NCI-H524 treated with DMSO at 0.1 percent for 48 hours (cell line): ENCODE results near the gene SUCNR1.
"Not testable (repeated sequence)": the region's sequence is repeated elsewhere in the genome, so short reads cannot be mapped to it uniquely, and the experiment has no call there.

Experiments
- DNase-seq: peaks from one replicate; lab custom pipeline; 2025; lab: John Stamatoyannopoulos, UW

Gene SUCNR1

GRCh38 chr3:151873398-151873797 is at the start of gene SUCNR1:
Gene SUCNR1, plus strand, starts transcription at chr3:151873643. Its CDS starts 6,250 bp downstream, at chr3:151879893.
- DNase-seq, result no peak

- DNase-seq, result no peak
These were observed 45.6 kb upstream of the SUCNR1 start for GRCh38 chr3:151827816-151828215.

- no peak for DNase-seq
These were observed 37.5 kb upstream of the SUCNR1 start for GRCh38 chr3:151835751-151836525.

GRCh38 chr3:151837057-151837456 is 36.4 kb upstream of the SUCNR1 start:
- DNase-seq, result peak; percentile 81

GRCh38 chr3:151838574-151839312 is 34.7 kb upstream of the SUCNR1 start:
- DNase-seq, result peak; percentile 60

GRCh38 chr3:151839313-151839631 is 34.2 kb upstream of the SUCNR1 start:
- DNase-seq, result peak; percentile 54

- no peak for DNase-seq
These were observed 31.6 kb upstream of the SUCNR1 start for GRCh38 chr3:151841801-151842200.

- DNase-seq, result no peak
These were observed 30.2 kb upstream of the SUCNR1 start for GRCh38 chr3:151843275-151843674.

- no peak for DNase-seq
These were observed 28.0 kb upstream of the SUCNR1 start for GRCh38 chr3:151845306-151845905.

GRCh38 chr3:151850065-151850464 is 23.4 kb upstream of the SUCNR1 start:
- not testable (repeated sequence) for DNase-seq

GRCh38 chr3:151852074-151852811 is 21.2 kb upstream of the SUCNR1 start:
- no peak for DNase-seq

- DNase-seq, result no peak
These were observed 17.3 kb upstream of the SUCNR1 start for GRCh38 chr3:151856118-151856517.

- DNase-seq, result no peak
These were observed 16.8 kb upstream of the SUCNR1 start for GRCh38 chr3:151856641-151857040.

- no peak for DNase-seq
These were observed 14.2 kb upstream of the SUCNR1 start for GRCh38 chr3:151859233-151859673.

GRCh38 chr3:151859905-151860304 is 13.5 kb upstream of the SUCNR1 start:
- no peak for DNase-seq

- no peak for DNase-seq
These were observed 9.8 kb upstream of the SUCNR1 start for GRCh38 chr3:151863611-151864010.

- DNase-seq, result no peak
These were observed 8.9 kb upstream of the SUCNR1 start for GRCh38 chr3:151864423-151865101.

GRCh38 chr3:151866711-151867410 is 6.6 kb upstream of the SUCNR1 start:
- DNase-seq, result no peak

- DNase-seq, result no peak
These were observed 5.8 kb upstream of the SUCNR1 start for GRCh38 chr3:151867666-151868065.

- no peak for DNase-seq
These were observed 4.3 kb upstream of the SUCNR1 start for GRCh38 chr3:151869181-151869580.
